ENCODE data around the gene SLC2A4. TPM values are rescaled to one million over a fixed set of nuclear protein-coding genes. Genes with fewer than 3 reads are reported as not detected.
A peak's percentile ranks its signal among the peaks of the same experiment; 100 is the strongest.
"Not testable (repeated sequence)": the region's sequence is repeated elsewhere in the genome, so short reads cannot be mapped to it uniquely, and the experiment has no call there.

SLC2A4 gene
- total and polyA plus RNA-seq, 2 experiments from 2014 or later: 6.3 to 13.6 TPM

DNA sequence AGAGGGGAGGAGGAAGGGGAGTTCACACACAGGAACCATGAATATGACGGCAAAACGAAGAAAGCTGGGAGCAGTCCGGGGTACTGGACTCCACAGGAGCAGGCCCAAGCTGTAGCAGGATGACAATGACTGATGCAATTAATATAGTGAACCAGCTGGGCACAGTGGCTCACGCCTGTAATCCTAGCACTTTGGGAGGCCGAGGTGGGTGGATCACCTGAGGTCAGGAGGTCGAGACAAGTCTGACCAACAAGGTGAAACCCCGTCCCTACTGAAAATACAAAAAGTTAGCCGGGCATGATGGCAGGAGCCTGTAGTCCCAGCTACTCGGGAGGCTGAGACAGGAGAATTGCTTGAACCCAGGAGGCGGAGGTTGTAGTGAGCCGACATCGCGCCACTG is 54.2 kb downstream of the SLC2A4 start:
- not testable (repeated sequence) for DNase-seq (ENCODE audit: low spot score); H3K27me3 ChIP-seq (ENCODE audit: insufficient read depth); H3K36me3 ChIP-seq (ENCODE audit: insufficient read depth); ATAC-seq; H3K9me2 ChIP-seq (ENCODE audit: insufficient read depth); H2AFZ ChIP-seq; H4K20me1 ChIP-seq (replicated peaks; ENCODE audit: insufficient read depth); H3K27me3 Mint-ChIP-seq (ENCODE audit: insufficient read depth, low read depth, poor library complexity); H3K9me3 Mint-ChIP-seq; H3K36me3 Mint-ChIP-seq (ENCODE audit: low read depth); H3K79me2 ChIP-seq (replicated peaks; ENCODE audit: insufficient read depth)
- Histone ChIP-seq H3K4me1 (ENCODE audit: insufficient read depth) (peaks cover 20% of the 10 kb centered on the region), H3K27ac (ENCODE audit: low read depth) (peak overlapping the region; percentile 95; the same call in 1 of the 2 replicates), H3K4me2 (peak overlapping the region; percentile 78; the same call in 1 of the 2 replicates), H3F3A (replicated peaks; ENCODE audit: low read depth) (peaks cover 31% of the 10 kb centered on the region), H3K4me3 (peak overlapping the region; percentile 53; the same call in 1 of the 2 replicates)
- H3K27ac Mint-ChIP-seq: peak overlapping the region; percentile 87; the same call in 1 of the 2 replicates
- H3K4me1 Mint-ChIP-seq: peaks cover 31% of the 10 kb centered on the region
- peak overlapping the region; percentile 66; the same call in 2 of the 3 replicates for H3K4me3 Mint-ChIP-seq

DNA sequence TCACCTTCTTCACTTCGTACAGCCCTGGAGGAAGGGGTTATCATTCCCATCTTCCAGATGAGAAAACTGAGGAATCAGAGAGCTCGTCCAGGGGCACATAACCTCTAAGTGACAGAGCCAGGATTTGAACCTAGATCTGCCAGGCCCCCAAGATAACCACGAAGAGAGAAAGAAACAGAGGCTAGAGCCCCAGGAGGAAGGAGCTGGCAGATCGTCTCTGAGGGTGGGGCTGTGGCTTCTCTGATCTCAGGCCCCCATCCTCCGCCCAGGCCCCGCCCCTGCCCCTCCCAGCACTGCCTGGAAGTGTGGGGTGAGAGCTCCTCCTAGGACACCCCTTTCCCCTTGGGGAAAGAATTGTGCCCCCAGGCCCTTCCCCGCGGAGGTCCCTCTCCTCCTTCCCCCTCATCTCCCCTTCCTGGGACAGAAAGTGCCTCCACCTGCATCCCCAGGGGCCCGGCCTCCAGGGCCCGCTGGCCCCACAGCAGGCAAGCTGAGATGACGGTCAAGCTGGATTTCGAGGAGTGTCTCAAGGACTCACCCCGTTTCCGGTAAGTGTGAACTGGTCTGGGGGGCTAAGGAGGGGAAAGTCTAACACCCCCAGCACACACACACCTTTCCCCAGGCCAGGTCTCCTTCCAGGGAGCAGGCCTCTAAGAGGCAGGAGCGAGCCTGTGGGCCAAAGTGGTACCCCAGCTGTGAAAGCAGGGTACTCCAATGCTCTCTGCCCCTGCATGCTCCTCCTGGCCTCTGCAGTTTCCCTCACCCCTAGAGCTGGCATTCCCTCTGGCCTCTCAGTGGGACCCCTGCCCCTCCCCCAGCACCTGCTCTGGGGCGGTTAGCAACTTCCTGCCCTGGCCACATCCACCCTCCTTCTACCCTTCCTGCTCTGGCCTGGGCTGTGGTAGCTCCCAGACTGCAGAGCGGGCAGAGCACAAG is 55.0 kb downstream of the SLC2A4 start, which contains the start of gene ACAP1:
ACAP1 (plus strand) TSS at position 290 of the 936 bp plus-strand sequence; CDS start at position 496, 206 bp downstream.
- peaks cover 18% of the 10 kb centered on the region for H3K4me1 ChIP-seq (ENCODE audit: insufficient read depth)
- DNase-seq (ENCODE audit: low spot score): peak; percentile 90
- H3K36me3 Mint-ChIP-seq (ENCODE audit: low read depth): peaks cover 6% of the 10 kb centered on the region
- H3K4me3 ChIP-seq: peak within 1 kb of the TSS; percentile 53
- peaks cover 7% of the 10 kb centered on the region for H3K27me3 Mint-ChIP-seq (ENCODE audit: insufficient read depth, low read depth, poor library complexity)
- no peaks in the 10 kb centered on the region; the same call in 1 of the 2 replicates for H3K36me3 ChIP-seq (ENCODE audit: insufficient read depth)
- TF ChIP-seq STAT1 (IDR thresholded peaks at IDR 0.05; ENCODE audit: unreplicated experiment) (no peak), ZNF114 (CRISPR knock-in tag; IDR thresholded peaks at IDR 0.05) (no peak), JUNB (IDR thresholded peaks at IDR 0.05; ENCODE audit: unreplicated experiment) (no peak), ZNF331 (CRISPR knock-in tag; IDR thresholded peaks at IDR 0.05; ENCODE audit: low read depth) (no peak), EZH2 (IDR thresholded peaks at IDR 0.05; ENCODE audit: low read depth, unreplicated experiment) (no peak), POLR2AphosphoS5 (IDR thresholded peaks at IDR 0.05; ENCODE audit: low read depth) (peak; percentile 43; the same call in 1 of the 2 replicates)
- TF ChIP-seq, protein P1, sequence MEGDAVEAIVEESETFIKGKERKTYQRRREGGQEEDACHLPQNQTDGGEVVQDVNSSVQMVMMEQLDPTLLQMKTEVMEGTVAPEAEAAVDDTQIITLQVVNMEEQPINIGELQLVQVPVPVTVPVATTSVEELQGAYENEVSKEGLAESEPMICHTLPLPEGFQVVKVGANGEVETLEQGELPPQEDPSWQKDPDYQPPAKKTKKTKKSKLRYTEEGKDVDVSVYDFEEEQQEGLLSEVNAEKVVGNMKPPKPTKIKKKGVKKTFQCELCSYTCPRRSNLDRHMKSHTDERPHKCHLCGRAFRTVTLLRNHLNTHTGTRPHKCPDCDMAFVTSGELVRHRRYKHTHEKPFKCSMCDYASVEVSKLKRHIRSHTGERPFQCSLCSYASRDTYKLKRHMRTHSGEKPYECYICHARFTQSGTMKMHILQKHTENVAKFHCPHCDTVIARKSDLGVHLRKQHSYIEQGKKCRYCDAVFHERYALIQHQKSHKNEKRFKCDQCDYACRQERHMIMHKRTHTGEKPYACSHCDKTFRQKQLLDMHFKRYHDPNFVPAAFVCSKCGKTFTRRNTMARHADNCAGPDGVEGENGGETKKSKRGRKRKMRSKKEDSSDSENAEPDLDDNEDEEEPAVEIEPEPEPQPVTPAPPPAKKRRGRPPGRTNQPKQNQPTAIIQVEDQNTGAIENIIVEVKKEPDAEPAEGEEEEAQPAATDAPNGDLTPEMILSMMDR (conservative IDR thresholded peaks at IDR 0.05; ENCODE audit: low read depth in 2 of 2): no peak
- TF ChIP-seq, protein P2, sequence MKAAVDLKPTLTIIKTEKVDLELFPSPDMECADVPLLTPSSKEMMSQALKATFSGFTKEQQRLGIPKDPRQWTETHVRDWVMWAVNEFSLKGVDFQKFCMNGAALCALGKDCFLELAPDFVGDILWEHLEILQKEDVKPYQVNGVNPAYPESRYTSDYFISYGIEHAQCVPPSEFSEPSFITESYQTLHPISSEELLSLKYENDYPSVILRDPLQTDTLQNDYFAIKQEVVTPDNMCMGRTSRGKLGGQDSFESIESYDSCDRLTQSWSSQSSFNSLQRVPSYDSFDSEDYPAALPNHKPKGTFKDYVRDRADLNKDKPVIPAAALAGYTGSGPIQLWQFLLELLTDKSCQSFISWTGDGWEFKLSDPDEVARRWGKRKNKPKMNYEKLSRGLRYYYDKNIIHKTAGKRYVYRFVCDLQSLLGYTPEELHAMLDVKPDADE (IDR thresholded peaks at IDR 0.05): peak; percentile 82; the same call in 1 of the 2 replicates
- TF ChIP-seq, protein P3, sequence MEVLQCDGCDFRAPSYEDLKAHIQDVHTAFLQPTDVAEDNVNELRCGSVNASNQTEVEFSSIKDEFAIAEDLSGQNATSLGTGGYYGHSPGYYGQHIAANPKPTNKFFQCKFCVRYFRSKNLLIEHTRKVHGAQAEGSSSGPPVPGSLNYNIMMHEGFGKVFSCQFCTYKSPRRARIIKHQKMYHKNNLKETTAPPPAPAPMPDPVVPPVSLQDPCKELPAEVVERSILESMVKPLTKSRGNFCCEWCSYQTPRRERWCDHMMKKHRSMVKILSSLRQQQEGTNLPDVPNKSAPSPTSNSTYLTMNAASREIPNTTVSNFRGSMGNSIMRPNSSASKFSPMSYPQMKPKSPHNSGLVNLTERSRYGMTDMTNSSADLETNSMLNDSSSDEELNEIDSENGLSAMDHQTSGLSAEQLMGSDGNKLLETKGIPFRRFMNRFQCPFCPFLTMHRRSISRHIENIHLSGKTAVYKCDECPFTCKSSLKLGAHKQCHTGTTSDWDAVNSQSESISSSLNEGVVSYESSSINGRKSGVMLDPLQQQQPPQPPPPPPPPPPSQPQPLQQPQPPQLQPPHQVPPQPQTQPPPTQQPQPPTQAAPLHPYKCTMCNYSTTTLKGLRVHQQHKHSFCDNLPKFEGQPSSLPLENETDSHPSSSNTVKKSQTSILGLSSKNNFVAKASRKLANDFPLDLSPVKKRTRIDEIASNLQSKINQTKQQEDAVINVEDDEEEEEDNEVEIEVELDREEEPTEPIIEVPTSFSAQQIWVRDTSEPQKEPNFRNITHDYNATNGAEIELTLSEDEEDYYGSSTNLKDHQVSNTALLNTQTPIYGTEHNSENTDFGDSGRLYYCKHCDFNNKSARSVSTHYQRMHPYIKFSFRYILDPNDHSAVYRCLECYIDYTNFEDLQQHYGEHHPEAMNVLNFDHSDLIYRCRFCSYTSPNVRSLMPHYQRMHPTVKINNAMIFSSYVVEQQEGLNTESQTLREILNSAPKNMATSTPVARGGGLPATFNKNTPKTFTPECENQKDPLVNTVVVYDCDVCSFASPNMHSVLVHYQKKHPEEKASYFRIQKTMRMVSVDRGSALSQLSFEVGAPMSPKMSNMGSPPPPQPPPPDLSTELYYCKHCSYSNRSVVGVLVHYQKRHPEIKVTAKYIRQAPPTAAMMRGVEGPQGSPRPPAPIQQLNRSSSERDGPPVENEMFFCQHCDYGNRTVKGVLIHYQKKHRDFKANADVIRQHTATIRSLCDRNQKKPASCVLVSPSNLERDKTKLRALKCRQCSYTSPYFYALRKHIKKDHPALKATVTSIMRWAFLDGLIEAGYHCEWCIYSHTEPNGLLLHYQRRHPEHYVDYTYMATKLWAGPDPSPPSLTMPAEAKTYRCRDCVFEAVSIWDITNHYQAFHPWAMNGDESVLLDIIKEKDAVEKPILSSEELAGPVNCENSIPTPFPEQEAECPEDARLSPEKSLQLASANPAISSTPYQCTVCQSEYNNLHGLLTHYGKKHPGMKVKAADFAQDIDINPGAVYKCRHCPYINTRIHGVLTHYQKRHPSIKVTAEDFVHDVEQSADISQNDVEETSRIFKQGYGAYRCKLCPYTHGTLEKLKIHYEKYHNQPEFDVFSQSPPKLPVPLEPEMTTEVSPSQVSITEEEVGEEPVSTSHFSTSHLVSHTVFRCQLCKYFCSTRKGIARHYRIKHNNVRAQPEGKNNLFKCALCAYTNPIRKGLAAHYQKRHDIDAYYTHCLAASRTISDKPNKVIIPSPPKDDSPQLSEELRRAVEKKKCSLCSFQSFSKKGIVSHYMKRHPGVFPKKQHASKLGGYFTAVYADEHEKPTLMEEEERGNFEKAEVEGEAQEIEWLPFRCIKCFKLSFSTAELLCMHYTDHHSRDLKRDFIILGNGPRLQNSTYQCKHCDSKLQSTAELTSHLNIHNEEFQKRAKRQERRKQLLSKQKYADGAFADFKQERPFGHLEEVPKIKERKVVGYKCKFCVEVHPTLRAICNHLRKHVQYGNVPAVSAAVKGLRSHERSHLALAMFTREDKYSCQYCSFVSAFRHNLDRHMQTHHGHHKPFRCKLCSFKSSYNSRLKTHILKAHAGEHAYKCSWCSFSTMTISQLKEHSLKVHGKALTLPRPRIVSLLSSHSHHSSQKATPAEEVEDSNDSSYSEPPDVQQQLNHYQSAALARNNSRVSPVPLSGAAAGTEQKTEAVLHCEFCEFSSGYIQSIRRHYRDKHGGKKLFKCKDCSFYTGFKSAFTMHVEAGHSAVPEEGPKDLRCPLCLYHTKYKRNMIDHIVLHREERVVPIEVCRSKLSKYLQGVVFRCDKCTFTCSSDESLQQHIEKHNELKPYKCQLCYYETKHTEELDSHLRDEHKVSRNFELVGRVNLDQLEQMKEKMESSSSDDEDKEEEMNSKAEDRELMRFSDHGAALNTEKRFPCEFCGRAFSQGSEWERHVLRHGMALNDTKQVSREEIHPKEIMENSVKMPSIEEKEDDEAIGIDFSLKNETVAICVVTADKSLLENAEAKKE (CRISPR knock-in tag; IDR thresholded peaks at IDR 0.05): 0 out of 2 replicates have a peak, but pooled peaks have one; percentile 40
- no peaks in the 10 kb centered on the region for H3K9me3 Mint-ChIP-seq
- H3K27me3 ChIP-seq (ENCODE audit: insufficient read depth): no peaks in the 10 kb centered on the region
- H4K20me1 ChIP-seq (replicated peaks; ENCODE audit: insufficient read depth): no peaks in the 10 kb centered on the region
- peaks cover 29% of the 10 kb centered on the region for H3K4me1 Mint-ChIP-seq
- ATAC-seq: peak; percentile 94
- H3K27ac ChIP-seq (ENCODE audit: low read depth): peak within 1 kb of the TSS; percentile 95
- H2AFZ ChIP-seq: peak within 1 kb of the TSS; percentile 69
- H3K4me2 ChIP-seq: peak within 1 kb of the TSS; percentile 78
- H3K9me2 ChIP-seq (ENCODE audit: insufficient read depth): no peaks in the 10 kb centered on the region
- H3K79me2 ChIP-seq (replicated peaks; ENCODE audit: insufficient read depth): no peaks in the 10 kb centered on the region
- H3K4me3 Mint-ChIP-seq: peak within 1 kb of the TSS; percentile 66
- peaks cover 26% of the 10 kb centered on the region for H3F3A ChIP-seq (replicated peaks; ENCODE audit: low read depth)
- peak within 1 kb of the TSS; percentile 87 for H3K27ac Mint-ChIP-seq

All from GM23338 (cell line).